Panc1 (cell line): ENCODE measurements around the gene TMEM273.

Experiments used
- CTCF ChIP-seq: fragments of 450-650 bp; IDR thresholded peaks from 2 replicates; pipeline ENCODE4 v1.5.1; 2017; ENCODE audit warnings: mild to moderate bottlenecking
- POLR2AphosphoS5 ChIP-seq: IDR thresholded peaks from 2 replicates; pipeline ENCODE4 v1.6.1; 2012; ENCODE audit warnings: mild to moderate bottlenecking, low read depth, low read length, moderate library complexity
- TCF7L2 ChIP-seq: IDR thresholded peaks from 2 replicates; pipeline ENCODE4 v1.6.1; 2011; ENCODE audit warnings: mild to moderate bottlenecking, low read depth, low read length, inconsistent platforms

- TF ChIP-seq CTCF (no peak), POLR2AphosphoS5 (no peak), TCF7L2 (no peak)
Observed at GRCh38 chr10:49134327-49134726, 53.9 kb downstream of the TMEM273 start.
